Vagina (tissue), 2 donors: ENCODE results near the gene LARP6.

Experiments
- CTCF ChIP-seq, 3 experiments: fragments of 450-650 bp in 2 of 3; fragments of 200-600 bp in 1 of 3; sonication (generic) in 1 of 3; IDR thresholded peaks; one replicate each; pipeline ENCODE4 v1.5.1; 2017 to 2019; ENCODE audit warnings: antibody characterized with exemption in 3 of 3, mild to moderate bottlenecking in 2 of 3, moderate library complexity in 2 of 3
- POLR2A ChIP-seq, 2 donors: fragments of 450-650 bp; IDR thresholded peaks; one replicate each; pipeline ENCODE4 v1.6.1; 2017; ENCODE audit warnings: antibody characterized with exemption in 2 of 2, mild to moderate bottlenecking in 2 of 2, moderate library complexity in 2 of 2
- POLR2AphosphoS5 ChIP-seq, 2 donors: sonication (generic); formaldehyde crosslinking; IDR thresholded peaks; one replicate each; pipeline ENCODE4 v1.9.0; 2017; ENCODE audit warnings: antibody characterized with exemption in 2 of 2, mild to moderate bottlenecking in 2 of 2, low read depth in 1 of 2; ENCODE audit not compliant: insufficient read depth in 1 of 2

GRCh38 chr15:70876011-70876410 is 22.1 kb upstream of the LARP6 start:
- TF ChIP-seq CTCF (IDR thresholded peaks at IDR 0.05): no peak
- no peak for TF ChIP-seq POLR2A (IDR thresholded peaks at IDR 0.05)
- TF ChIP-seq POLR2AphosphoS5 (IDR thresholded peaks at IDR 0.05; ENCODE audit: insufficient read depth in 1 of 2, low read depth in 1 of 2): no peak
